Loucy (cell line): ENCODE data around the gene DPCD.

Source experiments
- H2AFZ ChIP-seq: fragments of 200-600 bp; sonication (generic); 2 replicates; pipeline ENCODE4 v1.6.0; 2016; ENCODE audit warnings: antibody characterized with exemption, mild to moderate bottlenecking, low read length, moderate library complexity
- H3F3A ChIP-seq: fragments of 200-600 bp; 2 replicates; pipeline ENCODE4 v1.6.0; 2016; ENCODE audit warnings: antibody characterized with exemption, low read depth, mild to moderate bottlenecking
- H3K27me3 ChIP-seq: fragments of 200-600 bp; sonication (generic); 2 replicates; pipeline ENCODE4 v1.6.1; 2014; ENCODE audit warnings: low read length, mild to moderate bottlenecking; ENCODE audit not compliant: insufficient read depth, poor library complexity, severe bottlenecking
- H3K36me3 ChIP-seq: fragments of 200-600 bp; sonication (generic); 2 replicates; pipeline ENCODE4 v1.6.1; 2016; ENCODE audit warnings: low read length; ENCODE audit not compliant: insufficient read depth
- H3K4me1 ChIP-seq: fragments of 200-600 bp; sonication (generic); 2 replicates; pipeline ENCODE4 v1.5.1; 2014; ENCODE audit warnings: low read length, mild to moderate bottlenecking; ENCODE audit not compliant: insufficient read depth, poor library complexity, severe bottlenecking
- H3K4me2 ChIP-seq: fragments of 200-600 bp; sonication (generic); 2 replicates; pipeline ENCODE4 v1.6.0; 2014; ENCODE audit warnings: antibody characterized with exemption, low read length, low read depth, mild to moderate bottlenecking; ENCODE audit not compliant: poor library complexity, severe bottlenecking
- H3K4me3 ChIP-seq: fragments of 200-600 bp; sonication (generic); 2 replicates; pipeline ENCODE4 v1.5.1; 2014; ENCODE audit warnings: low read length, mild to moderate bottlenecking, mixed read lengths; ENCODE audit not compliant: poor library complexity, severe bottlenecking
- H3K79me2 ChIP-seq: fragments of 200-600 bp; sonication (generic); 2 replicates; pipeline ENCODE4 v1.6.1; 2014; ENCODE audit warnings: low read length; ENCODE audit not compliant: insufficient read depth
- H3K9ac ChIP-seq: fragments of 200-600 bp; sonication (generic); 2 replicates; pipeline ENCODE4 v1.6.0; 2014; ENCODE audit warnings: mild to moderate bottlenecking, low read depth, low read length, moderate library complexity; ENCODE audit not compliant: poor library complexity, severe bottlenecking
- H3K9me2 ChIP-seq: fragments of 200-600 bp; sonication (generic); replicated peaks from 2 replicates; pipeline ENCODE4 v1.6.1; 2016; ENCODE audit warnings: low read depth, low read length, mixed read lengths
- H3K9me3 ChIP-seq: fragments of 200-600 bp; sonication (generic); 2 replicates; pipeline ENCODE4 v1.6.1; 2014; ENCODE audit warnings: mild to moderate bottlenecking, antibody characterized with exemption, low read length, low read depth; ENCODE audit not compliant: insufficient read depth
- H4K20me1 ChIP-seq: fragments of 200-600 bp; sonication (generic); 2 replicates; pipeline ENCODE4 v1.6.0; 2014; ENCODE audit warnings: antibody characterized with exemption, low read length, mild to moderate bottlenecking; ENCODE audit not compliant: insufficient read depth, poor library complexity, severe bottlenecking
- CTCF ChIP-seq: fragments of 200-600 bp; sonication (generic); conservative IDR thresholded peaks from 2 replicates; pipeline ENCODE4 v1.5.1; 2014; ENCODE audit warnings: mild to moderate bottlenecking, antibody characterized with exemption, low read length
- EZH2phosphoT487 ChIP-seq: fragments of 200-600 bp; IDR thresholded peaks from 2 replicates; pipeline ENCODE4 v1.6.1; 2018; ENCODE audit warnings: antibody characterized with exemption, mild to moderate bottlenecking, moderate library complexity, borderline replicate concordance

DPCD gene

DNA sequence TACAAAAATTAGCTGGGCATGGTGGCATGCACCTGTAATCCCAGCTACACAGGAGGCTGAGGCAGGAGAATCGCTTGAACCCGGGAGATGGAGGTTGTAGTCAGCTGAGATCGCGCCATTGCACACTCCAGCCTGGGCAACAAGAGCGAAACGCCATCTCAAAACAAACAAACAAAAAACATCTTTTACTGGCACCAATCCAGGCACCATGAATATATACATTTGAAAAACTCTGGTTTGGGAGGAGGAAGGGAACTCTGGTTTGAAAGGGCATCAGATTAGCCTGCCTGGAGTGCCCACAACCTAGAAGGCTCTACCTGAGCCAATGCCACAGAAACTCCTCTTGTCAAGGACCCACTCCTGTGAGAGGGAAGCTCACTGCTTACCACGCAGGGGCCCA is 16.0 kb upstream of the DPCD start:
- TF ChIP-seq CTCF = no peak
- TF ChIP-seq EZH2phosphoT487 = no peak
- H3K9me2 ChIP-seq = no peaks in the 10 kb centered on the region
- H3K79me2 ChIP-seq = no peaks in the 10 kb centered on the region
- H3K4me2 ChIP-seq = no peak overlapping the region
- H3K27me3 ChIP-seq = no peaks in the 10 kb centered on the region
- no peak overlapping the region for H3K9ac ChIP-seq
- no peaks in the 10 kb centered on the region for H3K9me3 ChIP-seq
- H3K36me3 ChIP-seq = no peaks in the 10 kb centered on the region
- no peak overlapping the region for H2AFZ ChIP-seq
- peaks cover 11% of the 10 kb centered on the region for H3K4me1 ChIP-seq
- H3F3A ChIP-seq = no peaks in the 10 kb centered on the region
- H4K20me1 ChIP-seq = no peaks in the 10 kb centered on the region
- H3K4me3 ChIP-seq = no peak overlapping the region

DNA sequence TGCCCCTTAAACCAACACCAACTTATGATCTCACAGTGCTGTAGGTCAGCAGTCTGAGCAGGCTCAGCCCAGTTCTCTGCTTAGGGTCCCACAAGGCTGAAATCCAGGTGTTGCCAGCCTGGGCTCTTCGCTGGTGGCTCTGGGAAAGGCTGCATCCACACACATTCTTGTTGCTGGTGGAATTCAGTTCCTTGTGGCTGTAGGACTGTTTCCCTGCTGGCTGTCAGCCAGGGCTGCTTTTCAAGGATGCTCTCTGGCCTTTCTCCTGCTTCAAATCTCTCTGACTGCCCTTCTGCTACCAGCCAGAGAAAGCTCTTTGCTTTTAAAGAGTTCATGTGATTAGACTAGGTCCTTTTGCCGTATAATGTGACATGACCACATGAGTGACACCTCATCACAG is 15.3 kb upstream of the DPCD start:
- H4K20me1 ChIP-seq = no peaks in the 10 kb centered on the region
- H3K79me2 ChIP-seq = no peaks in the 10 kb centered on the region
- no peak for TF ChIP-seq EZH2phosphoT487
- TF ChIP-seq CTCF = no peak
- no peaks in the 10 kb centered on the region for H3K27me3 ChIP-seq
- H3K9me2 ChIP-seq = no peaks in the 10 kb centered on the region
- no peaks in the 10 kb centered on the region for H3K9me3 ChIP-seq
- no peaks in the 10 kb centered on the region for H3K36me3 ChIP-seq
- no peak overlapping the region for H3K4me3 ChIP-seq
- H3K4me2 ChIP-seq = no peak overlapping the region
- peaks cover 11% of the 10 kb centered on the region for H3K4me1 ChIP-seq
- no peaks in the 10 kb centered on the region for H3F3A ChIP-seq
- H3K9ac ChIP-seq = no peak overlapping the region
- no peak overlapping the region for H2AFZ ChIP-seq

- H4K20me1 ChIP-seq = no peaks in the 10 kb centered on the region
- no peaks in the 10 kb centered on the region for H3K27me3 ChIP-seq
- no peaks in the 10 kb centered on the region for H3K9me2 ChIP-seq
- H3K79me2 ChIP-seq = no peaks in the 10 kb centered on the region
- peaks cover 11% of the 10 kb centered on the region for H3K4me1 ChIP-seq
- H2AFZ ChIP-seq = no peak overlapping the region
- H3F3A ChIP-seq = no peaks in the 10 kb centered on the region
- H3K4me3 ChIP-seq = no peak overlapping the region
- TF ChIP-seq EZH2phosphoT487 (no peak), CTCF (no peak)
- H3K9me3 ChIP-seq = no peaks in the 10 kb centered on the region
- no peaks in the 10 kb centered on the region for H3K36me3 ChIP-seq
- H3K4me2 ChIP-seq = no peak overlapping the region
- no peak overlapping the region for H3K9ac ChIP-seq
Observed at GRCh38 chr10:101573885-101574753, 14.0 kb upstream of the DPCD start.
